Keratinocyte (primary cell): Measurements from ENCODE around the gene MAGI2. TPM values are rescaled to one million over a fixed set of nuclear protein-coding genes. Genes with fewer than 3 reads are reported as not detected.

Source experiments
- DNase-seq: peaks from one replicate; pipeline ENCODE4 v3.0.0-alpha.2; 2011; ENCODE audit warnings: low read depth, missing footprints, low spot score
- FAIRE-seq: peaks from 2 replicates; lab custom pipeline; 2011; peaks lifted over from hg19 to GRCh38; lab: Jason Lieb, UNC
- H2AFZ ChIP-seq: 2 replicates; pipeline ENCODE4 v1.6.0; 2012; ENCODE audit warnings: low read length, control low read depth, inconsistent platforms; ENCODE audit not compliant: control insufficient read depth
- H3K27ac ChIP-seq: 2 replicates; pipeline ENCODE4 v1.5.1; 2011; ENCODE audit warnings: low read length; ENCODE audit not compliant: control insufficient read depth, insufficient read depth
- H3K27me3 ChIP-seq: 3 replicates; pipeline ENCODE4 v1.6.0; 2011; ENCODE audit warnings: low read length; ENCODE audit not compliant: control insufficient read depth, insufficient read depth; ENCODE audit errors: extremely low read depth
- H3K36me3 ChIP-seq, 2 experiments: 2 replicates in 1 of 2; 3 replicates in 1 of 2; pipeline ENCODE4 v1.5.1; 2011; ENCODE audit warnings: low read length in 2 of 2, mild to moderate bottlenecking in 1 of 2; ENCODE audit not compliant: control insufficient read depth in 2 of 2, insufficient read depth in 2 of 2; ENCODE audit errors: extremely low read depth in 1 of 2
- H3K4me1 ChIP-seq: 3 replicates; pipeline ENCODE4 v1.5.1; 2011; ENCODE audit warnings: low read length; ENCODE audit not compliant: control insufficient read depth, insufficient read depth; ENCODE audit errors: extremely low read depth
- H3K4me2 ChIP-seq: 3 replicates; pipeline ENCODE4 v1.6.0; 2011; ENCODE audit warnings: low read depth, low read length; ENCODE audit not compliant: control insufficient read depth, insufficient read depth; ENCODE audit errors: extremely low read depth
- H3K4me3 ChIP-seq, 3 experiments: fragments of 200-600 bp in 1 of 3; sonication (generic) in 1 of 3; 2 replicates in 2 of 3; 3 replicates in 1 of 3; pipeline ENCODE4 v1.5.1; 2011 to 2016; ENCODE audit warnings: low read length in 3 of 3, mild to moderate bottlenecking in 3 of 3, control low read depth in 2 of 3, inconsistent platforms in 1 of 3, low read depth in 1 of 3, mixed read lengths in 1 of 3, mixed run types in 1 of 3, moderate library complexity in 1 of 3; ENCODE audit not compliant: control insufficient read depth in 2 of 3, insufficient read depth in 2 of 3; ENCODE audit errors: extremely low read depth in 1 of 3
- H3K79me2 ChIP-seq: 2 replicates; pipeline ENCODE4 v1.6.0; 2012; ENCODE audit warnings: low read length; ENCODE audit not compliant: control insufficient read depth, insufficient read depth
- H3K9ac ChIP-seq: 3 replicates; pipeline ENCODE4 v1.6.0; 2011; ENCODE audit warnings: low read length; ENCODE audit not compliant: control insufficient read depth, insufficient read depth; ENCODE audit errors: extremely low read depth
- H3K9me1 ChIP-seq: 3 replicates; pipeline ENCODE4 v1.6.0; 2011; ENCODE audit warnings: low read length; ENCODE audit not compliant: control insufficient read depth, insufficient read depth; ENCODE audit errors: extremely low read depth
- H3K9me3 ChIP-seq: 2 replicates; pipeline ENCODE4 v1.5.1; 2012; ENCODE audit warnings: low read depth, low read length; ENCODE audit not compliant: control insufficient read depth
- H4K20me1 ChIP-seq: 3 replicates; pipeline ENCODE4 v1.6.0; 2011; ENCODE audit warnings: low read length; ENCODE audit not compliant: control insufficient read depth, insufficient read depth; ENCODE audit errors: extremely low read depth
- CTCF ChIP-seq, 3 experiments: IDR thresholded peaks in 1 of 3; conservative IDR thresholded peaks in 1 of 3; optimal IDR thresholded peaks in 1 of 3; 2 replicates in 2 of 3; 3 replicates in 1 of 3; pipeline versions ENCODE3 to v1.5.1; 2011; ENCODE audit warnings: low read length in 3 of 3, mild to moderate bottlenecking in 3 of 3, moderate library complexity in 2 of 3, control low read depth in 1 of 3, inconsistent platforms in 1 of 3; ENCODE audit not compliant: insufficient read depth in 2 of 3; ENCODE audit errors: extremely low read depth in 1 of 3
- EZH2 ChIP-seq: IDR thresholded peaks from one replicate; pipeline ENCODE4 v1.6.1; 2012; ENCODE audit warnings: inconsistent platforms, mild to moderate bottlenecking, low read length, moderate library complexity
- dilution Hi-C: fragments of 300-500 bp; cut with MboI; formaldehyde crosslinking; loops from one replicate; pipeline ENCODE4 v1.7.0; 2020; ENCODE audit warnings: low sequenced_read_pairs; ENCODE audit not compliant: extremely low pct_ligation_motif_present
- polyA plus RNA-seq, 5 experiments: library from polyadenylated mRNA; depleted of rRNA in 3 of 5; stranded (reverse) in 3 of 5; stranded (forward) in 1 of 5; unstranded in 1 of 5; fragments of >200 nt; gene quantifications; 1 replicate in 1 of 5; 2 replicates in 3 of 5; 3 replicates in 1 of 5; pipeline versions ENCODE4 v1.2.1 to v1.2.3, GENCODE V29; 2011 to 2012; ENCODE audit warnings: missing spikeins in 2 of 5, low read depth in 1 of 5, low replicate concordance in 1 of 5

Gene MAGI2
- polyA plus RNA-seq, 1 donor (not counting 4 experiments of a cell fraction or from before 2014, with no cell fraction given) = 0.07 TPM

- DNase-seq (no peak), FAIRE-seq (no peak)
- H4K20me1 ChIP-seq = no peaks in the 10 kb centered on the region
- dilution Hi-C loops = no loop called here
- no peak overlapping the region for H2AFZ ChIP-seq
- no peak overlapping the region for H3K4me2 ChIP-seq
- TF ChIP-seq CTCF (optimal IDR thresholded peaks at IDR 0.05 in 1 of 3, IDR thresholded peaks at IDR 0.05 in 1 of 3, conservative IDR thresholded peaks at IDR 0.05 in 1 of 3; ENCODE audit: extremely low read depth in 1 of 3, insufficient read depth in 2 of 3, low read length in 3 of 3) (no peak), EZH2 (no peak)
- H3K9me1 ChIP-seq = no peaks in the 10 kb centered on the region
- H3K9ac ChIP-seq = no peak overlapping the region
- H3K4me3 ChIP-seq = no peak overlapping the region
- H3K27ac ChIP-seq = no peak overlapping the region
- H3K9me3 ChIP-seq = no peaks in the 10 kb centered on the region
- H3K79me2 ChIP-seq = no peaks in the 10 kb centered on the region
- no peaks in the 10 kb centered on the region for H3K36me3 ChIP-seq
- no peaks in the 10 kb centered on the region for H3K27me3 ChIP-seq
- H3K4me1 ChIP-seq = no peaks in the 10 kb centered on the region
Measured at GRCh38 chr7:78571292-78571691, 882.2 kb downstream of the MAGI2 start.

- Histone ChIP-seq H3K27me3 (no peaks in the 10 kb centered on the region), H3K79me2 (no peaks in the 10 kb centered on the region), H3K9me3 (no peaks in the 10 kb centered on the region), H3K27ac (no peak overlapping the region), H3K36me3 (no peaks in the 10 kb centered on the region), H3K4me2 (no peak overlapping the region), H2AFZ (no peak overlapping the region), H3K4me1 (no peaks in the 10 kb centered on the region), H4K20me1 (no peaks in the 10 kb centered on the region), H3K9me1 (no peaks in the 10 kb centered on the region), H3K9ac (no peak overlapping the region), H3K4me3 (no peak overlapping the region)
- no peak for TF ChIP-seq EZH2
- no peak for TF ChIP-seq CTCF (optimal IDR thresholded peaks at IDR 0.05 in 1 of 3, IDR thresholded peaks at IDR 0.05 in 1 of 3, conservative IDR thresholded peaks at IDR 0.05 in 1 of 3; ENCODE audit: extremely low read depth in 1 of 3, insufficient read depth in 2 of 3, low read length in 3 of 3)
- DNase-seq (no peak), FAIRE-seq (no peak)
- dilution Hi-C loops = no loop called here
Measured at GRCh38 chr7:78568690-78569089, 884.8 kb downstream of the MAGI2 start.
